Ramos (cell line): ENCODE data around the gene THSD7B.
"Not testable (repeated sequence)": the region's sequence is repeated elsewhere in the genome, so short reads cannot be mapped to it uniquely, and the experiment has no call there.

ENCODE experiments used
- in situ Hi-C: fragments of 300-500 bp; cut with MboI; formaldehyde crosslinking; loops from one replicate; pipeline ENCODE4 v1.14.3; 2022; ENCODE audit warnings: low sequenced_read_pairs; ENCODE audit not compliant: unreplicated experiment

The THSD7B gene

GRCh38 chr2:137031731-137032130, 266.4 kb downstream of the THSD7B start:
- in situ Hi-C loops, result no loop called here

- in situ Hi-C loops, result no loop called here
Measured at GRCh38 chr2:137036619-137037018, 271.3 kb downstream of the THSD7B start.

- in situ Hi-C loops, result no loop called here
Measured at GRCh38 chr2:137039482-137040152, 274.3 kb downstream of the THSD7B start.

GRCh38 chr2:137047369-137047768, 282.0 kb downstream of the THSD7B start:
- in situ Hi-C loops, result no loop called here

- in situ Hi-C loops, result no loop called here
Measured at GRCh38 chr2:137048455-137048854, 283.1 kb downstream of the THSD7B start.

- in situ Hi-C loops, result no loop called here
Measured at GRCh38 chr2:137049518-137049917, 284.2 kb downstream of the THSD7B start.

GRCh38 chr2:137050949-137051348, 285.6 kb downstream of the THSD7B start:
- in situ Hi-C loops, result no loop called here

- in situ Hi-C loops, result no loop called here
Measured at GRCh38 chr2:137051778-137052398, 286.5 kb downstream of the THSD7B start.

GRCh38 chr2:137056704-137057103, 291.4 kb downstream of the THSD7B start:
- in situ Hi-C loops, result no loop called here

- in situ Hi-C loops, result not testable (repeated sequence)
Measured at GRCh38 chr2:137076111-137076765, 310.9 kb downstream of the THSD7B start.

- in situ Hi-C loops, result no loop called here
Measured at GRCh38 chr2:137091704-137092103, 326.4 kb downstream of the THSD7B start.

GRCh38 chr2:137093116-137093515, 327.8 kb downstream of the THSD7B start:
- in situ Hi-C loops, result no loop called here

- in situ Hi-C loops, result no loop called here
Measured at GRCh38 chr2:137096187-137096586, 330.8 kb downstream of the THSD7B start.

GRCh38 chr2:137096693-137097092, 331.3 kb downstream of the THSD7B start:
- in situ Hi-C loops, result no loop called here

- in situ Hi-C loops, result not testable (repeated sequence)
Measured at GRCh38 chr2:137101814-137102213, 336.5 kb downstream of the THSD7B start.

GRCh38 chr2:137107904-137108303, 342.6 kb downstream of the THSD7B start:
- in situ Hi-C loops, result no loop called here

GRCh38 chr2:137111896-137112295, 346.6 kb downstream of the THSD7B start:
- in situ Hi-C loops, result no loop called here

- in situ Hi-C loops, result no loop called here
Measured at GRCh38 chr2:137115081-137115794, 349.9 kb downstream of the THSD7B start.

- in situ Hi-C loops, result no loop called here
Measured at GRCh38 chr2:137115795-137116089, 350.4 kb downstream of the THSD7B start.

GRCh38 chr2:137117385-137117784, 352.0 kb downstream of the THSD7B start:
- in situ Hi-C loops, result no loop called here

- in situ Hi-C loops, result no loop called here
Measured at GRCh38 chr2:137118140-137118539, 352.8 kb downstream of the THSD7B start.
